HepG2 (cell line): Measurements from ENCODE around the gene UCHL3. TPM values are rescaled to one million over a fixed set of nuclear protein-coding genes. Genes with fewer than 3 reads are reported as not detected.
A peak's percentile ranks its signal among the peaks of the same experiment; 100 is the strongest.

ENCODE experiments used
- ATF5 ChIP-seq: sonication (generic); formaldehyde crosslinking; IDR thresholded peaks from 2 replicates; pipeline ENCODE4 v1.4.0; 2020; ENCODE audit warnings: mild to moderate bottlenecking, low read depth, missing genetic modification reagents
- BRF2 ChIP-seq: sonication (generic); formaldehyde crosslinking; IDR thresholded peaks from 2 replicates; pipeline ENCODE4 v1.8.1; 2022; ENCODE audit warnings: mild to moderate bottlenecking, missing genetic modification reagents
- DMTF1 ChIP-seq: sonication (generic); formaldehyde crosslinking; IDR thresholded peaks from 2 replicates; pipeline ENCODE4 v1.4.0; 2020; ENCODE audit warnings: mild to moderate bottlenecking, missing genetic modification reagents
- GPN1 ChIP-seq: sonication (generic); formaldehyde crosslinking; IDR thresholded peaks from 2 replicates; pipeline ENCODE4 v1.5.1; 2020; ENCODE audit warnings: missing genetic modification reagents, borderline replicate concordance
- KDM2A ChIP-seq: sonication (generic); formaldehyde crosslinking; IDR thresholded peaks from 2 replicates; pipeline ENCODE4 v1.4.0; 2020; ENCODE audit warnings: low read depth, missing genetic modification reagents, borderline replicate concordance
- KLF16 ChIP-seq, 2 experiments: sonication (generic) in 1 of 2; formaldehyde crosslinking in 1 of 2; IDR thresholded peaks; 2 replicates each; pipeline versions ENCODE4 v1.6.1 to v1.8.0; 2016 to 2023; ENCODE audit warnings: missing genetic modification reagents in 2 of 2, missing compliant biosample characterization in 1 of 2
- NAIF1 ChIP-seq: sonication (generic); formaldehyde crosslinking; IDR thresholded peaks from 2 replicates; pipeline ENCODE4 v1.5.0; 2020; ENCODE audit warnings: mild to moderate bottlenecking, missing genetic modification reagents, borderline replicate concordance
- SOX13 ChIP-seq, 3 experiments: fragments of 450-650 bp in 1 of 3; sonication (generic) in 1 of 3; formaldehyde crosslinking in 1 of 3; IDR thresholded peaks in 2 of 3; conservative IDR thresholded peaks in 1 of 3; 2 replicates each; pipeline versions ENCODE4 v1.5.0 to v1.6.1; 2016 to 2020; ENCODE audit warnings: antibody characterized with exemption in 1 of 3, mild to moderate bottlenecking in 1 of 3, missing compliant biosample characterization in 1 of 3, missing genetic modification reagents in 1 of 3, moderate library complexity in 1 of 3
- THAP11 ChIP-seq: IDR thresholded peaks from 2 replicates; pipeline ENCODE4 v1.6.1; 2016; ENCODE audit warnings: missing biosample characterization, missing genetic modification reagents
- TRIM24 ChIP-seq: sonication (generic); formaldehyde crosslinking; IDR thresholded peaks from 2 replicates; pipeline ENCODE4 v1.8.0; 2022; ENCODE audit warnings: mild to moderate bottlenecking, missing genetic modification reagents
- ZNF44 ChIP-seq: sonication (generic); formaldehyde crosslinking; IDR thresholded peaks from 2 replicates; pipeline ENCODE4 v1.5.1; 2020; ENCODE audit warnings: mild to moderate bottlenecking, missing genetic modification reagents
- ZNF652 ChIP-seq: IDR thresholded peaks from 2 replicates; pipeline ENCODE4 v1.6.1; 2016; ENCODE audit warnings: low read depth, borderline replicate concordance
- polyA plus RNA-seq, 8 experiments: library from polyadenylated mRNA; depleted of rRNA in 3 of 8; stranded (reverse) in 7 of 8; unstranded in 1 of 8; fragments of >200 nt; fragmentation: Illumina TruSeq in 4 of 8; extraction: Trizol in 4 of 8; gene quantifications; 2 replicates each; pipeline versions ENCODE4 v1.2.1 to v1.2.3, GENCODE V29; 2011 to 2016; ENCODE audit warnings: low read depth in 4 of 8, missing spikeins in 1 of 8, mixed read lengths in 1 of 8; ENCODE audit not compliant: insufficient read depth in 1 of 8
- total RNA-seq, 5 experiments: library from RNA; depleted of rRNA; stranded (reverse); fragments of >200 nt; fragmentation: Illumina TruSeq; extraction: Trizol; gene quantifications; 2 replicates each; pipeline ENCODE4 v1.2.3, GENCODE V29; 2016; ENCODE audit warnings: low read depth in 1 of 5
- TF ChIP-seq, protein P1 (sequence below): sonication (generic); formaldehyde crosslinking; IDR thresholded peaks from 2 replicates; pipeline ENCODE4 v1.5.1; 2020; ENCODE audit warnings: missing genetic modification reagents, mild to moderate bottlenecking, borderline replicate concordance
- TF ChIP-seq, protein P2 (sequence below): sonication (generic); formaldehyde crosslinking; IDR thresholded peaks from 2 replicates; pipeline ENCODE4 v1.5.0; 2020; ENCODE audit warnings: mild to moderate bottlenecking, missing genetic modification reagents
- TF ChIP-seq, protein P3 (sequence below): sonication (generic); formaldehyde crosslinking; IDR thresholded peaks from 2 replicates; pipeline ENCODE4 v1.8.1; 2023; ENCODE audit warnings: mild to moderate bottlenecking, inconsistent platforms, moderate library complexity, missing genetic modification reagents, borderline replicate concordance
- TF ChIP-seq, protein P4 (sequence below): sonication (generic); formaldehyde crosslinking; IDR thresholded peaks from 2 replicates; pipeline ENCODE4 v1.5.0; 2020; ENCODE audit warnings: missing genetic modification reagents, mild to moderate bottlenecking, borderline replicate concordance

The UCHL3 gene
- total and polyA plus RNA-seq, 2 of the 13 experiments (the other 11 are each of a cell fraction or from before 2014, with no cell fraction given) = 36.2 to 93.3 TPM

DNA sequence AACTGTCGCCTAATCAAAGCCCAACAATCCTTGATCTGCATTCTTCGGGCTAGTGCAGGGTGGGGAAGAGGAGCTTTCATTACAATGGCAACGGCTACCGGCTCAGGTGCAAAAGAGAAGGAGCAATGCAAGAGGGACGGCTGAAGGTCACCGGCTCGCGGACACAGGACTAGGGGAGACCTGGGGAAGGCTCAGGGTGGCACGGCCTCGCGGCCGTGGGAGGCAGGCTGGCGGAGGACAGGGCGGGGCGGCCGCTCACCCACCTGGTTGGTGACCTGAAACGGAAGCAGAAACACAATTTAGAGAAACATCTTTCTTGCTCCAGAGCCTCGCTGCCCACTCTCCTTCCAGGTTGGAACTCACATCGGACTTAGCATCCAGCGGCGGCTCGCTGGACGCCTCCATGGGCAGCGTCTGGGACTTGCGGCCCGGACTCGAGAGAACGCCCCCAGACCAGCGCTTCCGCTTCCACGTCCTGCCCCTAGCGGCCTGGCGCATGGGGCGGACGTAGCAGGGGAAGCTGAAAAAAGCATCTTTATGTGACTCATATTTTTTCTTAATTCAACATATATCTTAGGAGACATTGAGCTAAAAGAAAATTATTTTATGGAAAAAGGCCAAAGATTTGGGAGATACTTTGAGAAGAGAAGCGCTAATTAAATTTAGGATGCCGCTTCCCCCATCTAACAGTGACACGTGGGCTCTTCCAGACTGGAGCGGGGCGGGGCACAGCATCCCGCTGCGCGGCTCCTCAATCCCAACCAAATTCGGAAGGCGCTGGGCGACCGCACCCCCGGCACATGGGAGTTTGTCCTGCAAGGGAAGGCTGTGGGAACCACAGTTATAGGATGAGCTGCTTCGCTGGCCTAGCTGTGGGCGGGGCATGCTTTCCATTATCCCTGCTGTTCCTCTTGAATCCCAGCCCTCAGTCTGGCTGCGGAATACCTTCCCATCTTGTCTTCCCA lies 11.9 kb upstream of the UCHL3 start, which contains the start of gene COMMD6 (continued):
- 0 out of 2 replicates have a peak, but pooled peaks have one; percentile 43 for TF ChIP-seq DMTF1
- TF ChIP-seq, protein P1, sequence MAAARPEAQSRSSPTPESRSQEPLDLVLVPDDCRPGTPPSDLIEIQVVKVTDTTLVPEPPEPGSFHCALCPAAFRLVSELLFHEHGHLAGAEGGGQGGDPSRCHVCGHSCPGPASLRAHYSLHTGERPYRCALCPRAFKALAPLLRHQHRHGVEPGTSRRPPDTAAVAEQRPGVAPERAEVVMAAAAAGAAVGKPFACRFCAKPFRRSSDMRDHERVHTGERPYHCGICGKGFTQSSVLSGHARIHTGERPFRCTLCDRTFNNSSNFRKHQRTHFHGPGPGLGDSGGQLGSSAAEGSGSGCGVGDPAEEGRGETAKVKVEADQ (CRISPR knock-in tag) = no peak
- TF ChIP-seq, protein P2, sequence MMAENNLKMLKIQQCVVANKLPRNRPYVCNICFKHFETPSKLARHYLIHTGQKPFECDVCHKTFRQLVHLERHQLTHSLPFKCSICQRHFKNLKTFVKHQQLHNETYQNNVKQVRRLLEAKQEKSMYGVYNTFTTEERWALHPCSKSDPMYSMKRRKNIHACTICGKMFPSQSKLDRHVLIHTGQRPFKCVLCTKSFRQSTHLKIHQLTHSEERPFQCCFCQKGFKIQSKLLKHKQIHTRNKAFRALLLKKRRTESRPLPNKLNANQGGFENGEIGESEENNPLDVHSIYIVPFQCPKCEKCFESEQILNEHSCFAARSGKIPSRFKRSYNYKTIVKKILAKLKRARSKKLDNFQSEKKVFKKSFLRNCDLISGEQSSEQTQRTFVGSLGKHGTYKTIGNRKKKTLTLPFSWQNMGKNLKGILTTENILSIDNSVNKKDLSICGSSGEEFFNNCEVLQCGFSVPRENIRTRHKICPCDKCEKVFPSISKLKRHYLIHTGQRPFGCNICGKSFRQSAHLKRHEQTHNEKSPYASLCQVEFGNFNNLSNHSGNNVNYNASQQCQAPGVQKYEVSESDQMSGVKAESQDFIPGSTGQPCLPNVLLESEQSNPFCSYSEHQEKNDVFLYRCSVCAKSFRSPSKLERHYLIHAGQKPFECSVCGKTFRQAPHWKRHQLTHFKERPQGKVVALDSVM (CRISPR knock-in tag) = peak; percentile 74; the same call in 1 of the 2 replicates
- TF ChIP-seq SOX13 (IDR thresholded peaks at IDR 0.05) = no peak
- 0 out of 4 replicates have a peak, but pooled peaks of 1 of the 2 experiments have one; percentile 8 for TF ChIP-seq SOX13 (CRISPR knock-in tag; conservative IDR thresholded peaks at IDR 0.05 in 1 of 2, IDR thresholded peaks at IDR 0.05 in 1 of 2)
- TF ChIP-seq, protein P3, sequence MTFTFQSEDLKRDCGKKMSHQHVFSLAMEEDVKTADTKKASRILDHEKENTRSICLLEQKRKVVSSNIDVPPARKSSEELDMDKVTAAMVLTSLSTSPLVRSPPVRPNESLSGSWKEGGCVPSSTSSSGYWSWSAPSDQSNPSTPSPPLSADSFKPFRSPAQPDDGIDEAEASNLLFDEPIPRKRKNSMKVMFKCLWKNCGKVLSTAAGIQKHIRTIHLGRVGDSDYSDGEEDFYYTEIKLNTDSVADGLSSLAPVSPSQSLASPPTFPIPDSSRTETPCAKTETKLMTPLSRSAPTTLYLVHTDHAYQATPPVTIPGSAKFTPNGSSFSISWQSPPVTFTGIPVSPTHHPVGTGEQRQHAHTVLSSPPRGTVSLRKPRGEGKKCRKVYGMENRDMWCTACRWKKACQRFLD (CRISPR knock-in tag) = no peak; the same call in none of the 2 replicates
- TF ChIP-seq THAP11 (CRISPR knock-in tag) = peak; percentile 78
- TF ChIP-seq KLF16 (CRISPR knock-in tag; IDR thresholded peaks at IDR 0.05) = peak in 1 of 2 experiments; percentile 85; a peak in 2 of 4 replicates
- no peak for TF ChIP-seq TRIM24 (CRISPR knock-in tag)
- peak; percentile 84 for TF ChIP-seq KDM2A
- TF ChIP-seq, protein P4, sequence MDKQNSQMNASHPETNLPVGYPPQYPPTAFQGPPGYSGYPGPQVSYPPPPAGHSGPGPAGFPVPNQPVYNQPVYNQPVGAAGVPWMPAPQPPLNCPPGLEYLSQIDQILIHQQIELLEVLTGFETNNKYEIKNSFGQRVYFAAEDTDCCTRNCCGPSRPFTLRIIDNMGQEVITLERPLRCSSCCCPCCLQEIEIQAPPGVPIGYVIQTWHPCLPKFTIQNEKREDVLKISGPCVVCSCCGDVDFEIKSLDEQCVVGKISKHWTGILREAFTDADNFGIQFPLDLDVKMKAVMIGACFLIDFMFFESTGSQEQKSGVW (CRISPR knock-in tag) = no peak
- TF ChIP-seq NAIF1 (CRISPR knock-in tag) = no peak
- TF ChIP-seq BRF2 = no peak
- no peak for TF ChIP-seq ZNF652 (CRISPR knock-in tag)
- no peak for TF ChIP-seq ZNF44
- no peak for TF ChIP-seq GPN1 (CRISPR knock-in tag)
- TF ChIP-seq ATF5 (CRISPR knock-in tag) = 0 out of 2 replicates have a peak, but pooled peaks have one; percentile 61
